ENCODE results near the gene CYP39A1. TPM values are rescaled to one million over a fixed set of nuclear protein-coding genes. Genes with fewer than 3 reads are reported as not detected.
A peak's percentile ranks its signal among the peaks of the same experiment; 100 is the strongest.

Gene CYP39A1
- total and polyA plus RNA-seq, 2 of the 13 experiments (the other 11 are each of a cell fraction or from before 2014, with no cell fraction given) = 0.13 TPM; not detected in 1

- FAIRE-seq (no peak), DNase-seq (ENCODE audit: low spot score) (no peak), ATAC-seq (no peak)
- no peaks in the 10 kb centered on the region for H3K9me3 ChIP-seq (ENCODE audit: low read length)
- H3K4me3 ChIP-seq (replicated peaks in 1 of 3; ENCODE audit: insufficient read depth in 1 of 3, low read depth in 2 of 3, low read length in 3 of 3) = no peak overlapping the region
- ChIA-PET CTCF (ENCODE audit: low intra/inter-chr PET ratio, low total read pairs) (no interaction called here), POLR2A (no interaction called here)
- no peak overlapping the region for H2AFZ ChIP-seq (ENCODE audit: low read length)
- no peaks in the 10 kb centered on the region for H3K4me1 ChIP-seq (ENCODE audit: insufficient read depth, low read length)
- in situ Hi-C loops (cut with HindIII; ENCODE audit: extremely low pct_ligation_motif_present, low pct_unique_long_range_greater_than_20kb) = no loop called here
- H4K20me1 ChIP-seq (ENCODE audit: insufficient read depth, low read length) = no peaks in the 10 kb centered on the region
- H3K79me2 ChIP-seq (ENCODE audit: insufficient read depth, low read length) = no peaks in the 10 kb centered on the region
- WGBS (ENCODE audit: low lambda C conversion rate) = 21% methylated on average over 2 of the region's 2 CpGs
- H3K27me3 ChIP-seq (ENCODE audit: control insufficient read depth in 1 of 2, insufficient read depth in 2 of 2, low read length in 2 of 2) = no peaks in the 10 kb centered on the region; a peak in 1 of 5 replicates
- no peak overlapping the region for H3K9ac ChIP-seq (ENCODE audit: insufficient read depth, low read depth, low read length)
- no peak overlapping the region for H3K4me2 ChIP-seq (ENCODE audit: low read depth, low read length)
- peak; percentile 57 for TF ChIP-seq ATF7 (IDR thresholded peaks at IDR 0.05)
- TF ChIP-seq ATF7 (CRISPR knock-in tag; IDR thresholded peaks at IDR 0.05) = no peak
- TF ChIP-seq ZNF225 (CRISPR knock-in tag; IDR thresholded peaks at IDR 0.05) = no peak
- 0 out of 2 replicates have a peak, but pooled peaks have one; percentile 1 for TF ChIP-seq CREB1 (IDR thresholded peaks at IDR 0.05)
- no peak for TF ChIP-seq CREB1 (CRISPR knock-in tag; IDR thresholded peaks at IDR 0.05)
- no TSS peak for BruUV-seq (replicated peaks)
- no peak overlapping the region for H3K27ac ChIP-seq (ENCODE audit: extremely low read length, insufficient read depth, low read length)
- H3K36me3 ChIP-seq (replicated peaks in 1 of 2; ENCODE audit: control insufficient read depth in 1 of 2, insufficient read depth in 2 of 2, low read length in 2 of 2) = no peaks in the 10 kb centered on the region
- intact Hi-C loops (cut with micrococcal nuclease; ENCODE audit: unreplicated experiment) = no loop called here
Observed at GRCh38 chr6:46573140-46573539, 79.5 kb downstream of the CYP39A1 start.

- in situ Hi-C loops (cut with HindIII; ENCODE audit: extremely low pct_ligation_motif_present, low pct_unique_long_range_greater_than_20kb) = no loop called here
- TF ChIP-seq RBM22 (optimal IDR thresholded peaks at IDR 0.05; ENCODE audit: low read length) = no peak
- TF ChIP-seq PLRG1 (conservative IDR thresholded peaks at IDR 0.05) = no peak
- no peak for TF ChIP-seq ZNF678 (CRISPR knock-in tag; IDR thresholded peaks at IDR 0.05)
- no peak for TF ChIP-seq ZNF451 (CRISPR knock-in tag; IDR thresholded peaks at IDR 0.05)
- no peak for TF ChIP-seq ZKSCAN1 (IDR thresholded peaks at IDR 0.05; ENCODE audit: low read length)
- no peak for TF ChIP-seq ZNF713 (CRISPR knock-in tag; IDR thresholded peaks at IDR 0.05)
- TF ChIP-seq THAP11 (CRISPR knock-in tag; IDR thresholded peaks at IDR 0.05) = no peak
- no peak for TF ChIP-seq MAF1 (CRISPR knock-in tag; IDR thresholded peaks at IDR 0.05; ENCODE audit: borderline replicate concordance)
- TF ChIP-seq, protein P1, sequence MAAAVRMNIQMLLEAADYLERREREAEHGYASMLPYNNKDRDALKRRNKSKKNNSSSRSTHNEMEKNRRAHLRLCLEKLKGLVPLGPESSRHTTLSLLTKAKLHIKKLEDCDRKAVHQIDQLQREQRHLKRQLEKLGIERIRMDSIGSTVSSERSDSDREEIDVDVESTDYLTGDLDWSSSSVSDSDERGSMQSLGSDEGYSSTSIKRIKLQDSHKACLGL (CRISPR knock-in tag; IDR thresholded peaks at IDR 0.05) = no peak
- TF ChIP-seq POLR2AphosphoS5 (IDR thresholded peaks at IDR 0.05; ENCODE audit: low read depth, low read length) = no peak
- TF ChIP-seq, protein P2, sequence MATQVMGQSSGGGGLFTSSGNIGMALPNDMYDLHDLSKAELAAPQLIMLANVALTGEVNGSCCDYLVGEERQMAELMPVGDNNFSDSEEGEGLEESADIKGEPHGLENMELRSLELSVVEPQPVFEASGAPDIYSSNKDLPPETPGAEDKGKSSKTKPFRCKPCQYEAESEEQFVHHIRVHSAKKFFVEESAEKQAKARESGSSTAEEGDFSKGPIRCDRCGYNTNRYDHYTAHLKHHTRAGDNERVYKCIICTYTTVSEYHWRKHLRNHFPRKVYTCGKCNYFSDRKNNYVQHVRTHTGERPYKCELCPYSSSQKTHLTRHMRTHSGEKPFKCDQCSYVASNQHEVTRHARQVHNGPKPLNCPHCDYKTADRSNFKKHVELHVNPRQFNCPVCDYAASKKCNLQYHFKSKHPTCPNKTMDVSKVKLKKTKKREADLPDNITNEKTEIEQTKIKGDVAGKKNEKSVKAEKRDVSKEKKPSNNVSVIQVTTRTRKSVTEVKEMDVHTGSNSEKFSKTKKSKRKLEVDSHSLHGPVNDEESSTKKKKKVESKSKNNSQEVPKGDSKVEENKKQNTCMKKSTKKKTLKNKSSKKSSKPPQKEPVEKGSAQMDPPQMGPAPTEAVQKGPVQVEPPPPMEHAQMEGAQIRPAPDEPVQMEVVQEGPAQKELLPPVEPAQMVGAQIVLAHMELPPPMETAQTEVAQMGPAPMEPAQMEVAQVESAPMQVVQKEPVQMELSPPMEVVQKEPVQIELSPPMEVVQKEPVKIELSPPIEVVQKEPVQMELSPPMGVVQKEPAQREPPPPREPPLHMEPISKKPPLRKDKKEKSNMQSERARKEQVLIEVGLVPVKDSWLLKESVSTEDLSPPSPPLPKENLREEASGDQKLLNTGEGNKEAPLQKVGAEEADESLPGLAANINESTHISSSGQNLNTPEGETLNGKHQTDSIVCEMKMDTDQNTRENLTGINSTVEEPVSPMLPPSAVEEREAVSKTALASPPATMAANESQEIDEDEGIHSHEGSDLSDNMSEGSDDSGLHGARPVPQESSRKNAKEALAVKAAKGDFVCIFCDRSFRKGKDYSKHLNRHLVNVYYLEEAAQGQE (IDR thresholded peaks at IDR 0.05; ENCODE audit: borderline replicate concordance in 1 of 2, low read depth in 1 of 2, low read length in 2 of 2) = no peak
Observed at GRCh38 chr6:46565531-46565930, 87.1 kb downstream of the CYP39A1 start.

More at GRCh38 chr6:46565531-46565930, 87.1 kb downstream of the CYP39A1 start:
- Histone ChIP-seq H3K79me2 (ENCODE audit: insufficient read depth, low read length) (no peaks in the 10 kb centered on the region), H3K4me1 (ENCODE audit: insufficient read depth, low read length) (no peaks in the 10 kb centered on the region), H3K4me2 (ENCODE audit: low read depth, low read length) (no peak overlapping the region), H2AFZ (ENCODE audit: low read length) (no peak overlapping the region), H3K9ac (ENCODE audit: insufficient read depth, low read depth, low read length) (no peak overlapping the region), H3K9me3 (ENCODE audit: low read length) (no peaks in the 10 kb centered on the region), H4K20me1 (ENCODE audit: insufficient read depth, low read length) (no peaks in the 10 kb centered on the region), H3K36me3 (replicated peaks in 1 of 2; ENCODE audit: control insufficient read depth in 1 of 2, insufficient read depth in 2 of 2, low read length in 2 of 2) (no peaks in the 10 kb centered on the region), H3K27me3 (ENCODE audit: control insufficient read depth in 1 of 2, insufficient read depth in 2 of 2, low read length in 2 of 2) (no peaks in the 10 kb centered on the region), H3K27ac (ENCODE audit: extremely low read length, insufficient read depth, low read length) (no peak overlapping the region), H3K4me3 (replicated peaks in 1 of 3; ENCODE audit: insufficient read depth in 1 of 3, low read depth in 2 of 3, low read length in 3 of 3) (no peak overlapping the region)
- ChIA-PET POLR2A (no interaction called here), CTCF (ENCODE audit: low intra/inter-chr PET ratio, low total read pairs) (no interaction called here)
- DNase-seq (ENCODE audit: low spot score) (no peak), ATAC-seq (no peak), FAIRE-seq (no peak)
- 0% methylated on average over 3 of the region's 3 CpGs for WGBS (ENCODE audit: low lambda C conversion rate)
- BruUV-seq (replicated peaks) = no TSS peak
- intact Hi-C loops (cut with micrococcal nuclease; ENCODE audit: unreplicated experiment) = no loop called here

Data from HepG2 (cell line).